Measurements from ENCODE around the gene CRKL. TPM values are rescaled to one million over a fixed set of nuclear protein-coding genes. Genes with fewer than 3 reads are reported as not detected.

CRKL gene
- polyA plus RNA-seq, 1 of the 3 experiments (the other 2 are of a cell fraction): 9.6 TPM

GRCh38 chr22:20903093-20903492 lies 14.1 kb upstream of the CRKL start:
- Histone ChIP-seq H4K20me1 (ENCODE audit: insufficient read depth) (no peaks in the 10 kb centered on the region), H3K9me2 (no peaks in the 10 kb centered on the region), H3K27me3 (ENCODE audit: insufficient read depth) (no peaks in the 10 kb centered on the region), H3K9me3 (no peaks in the 10 kb centered on the region), H3K9ac (no peak overlapping the region), H3F3A (replicated peaks; ENCODE audit: insufficient read depth) (peaks cover 8% of the 10 kb centered on the region), H3K4me1 (ENCODE audit: control insufficient read depth in 1 of 2, insufficient read depth in 2 of 2, low read depth in 1 of 2, low read length in 1 of 2) (peaks cover 0 to 5% of the 10 kb centered on the region in 2 experiments; a peak in 2 of 4 replicates), H3K4me3 (ENCODE audit: low read depth in 2 of 2, low read length in 1 of 2) (no peak overlapping the region), H3K4me2 (no peak overlapping the region), H3K79me2 (ENCODE audit: insufficient read depth) (no peaks in the 10 kb centered on the region), H2AFZ (ENCODE audit: low read depth) (no peak overlapping the region), H3K27ac (ENCODE audit: low read depth in 2 of 2, low read length in 1 of 2) (no peak overlapping the region), H3K36me3 (replicated peaks in 1 of 2; ENCODE audit: control insufficient read depth in 1 of 2, insufficient read depth in 2 of 2, low read length in 1 of 2) (no peaks in the 10 kb centered on the region)
- 100% methylated on average over 2 of the region's 2 CpGs for WGBS (ENCODE audit: low lambda C conversion rate)
- TF ChIP-seq MAX (IDR thresholded peaks at IDR 0.05; ENCODE audit: low read depth) (no peak), EZH2phosphoT487 (IDR thresholded peaks at IDR 0.05; ENCODE audit: borderline replicate concordance, low read depth) (no peak), FOSL2 (IDR thresholded peaks at IDR 0.05; ENCODE audit: borderline replicate concordance, low read depth) (no peak), CTCF (IDR thresholded peaks at IDR 0.05) (no peak), NFIC (IDR thresholded peaks at IDR 0.05; ENCODE audit: borderline replicate concordance) (no peak), REST (IDR thresholded peaks at IDR 0.05; ENCODE audit: low read depth, low read length) (no peak), RCOR1 (IDR thresholded peaks at IDR 0.05; ENCODE audit: low read length) (no peak), TEAD4 (IDR thresholded peaks at IDR 0.05; ENCODE audit: borderline replicate concordance, insufficient read depth) (no peak), TCF12 (IDR thresholded peaks at IDR 0.05) (no peak), RXRA (IDR thresholded peaks at IDR 0.05; ENCODE audit: borderline replicate concordance, low read depth) (no peak), MEF2A (IDR thresholded peaks at IDR 0.05; ENCODE audit: borderline replicate concordance, low read depth) (no peak), SIN3A (IDR thresholded peaks at IDR 0.05; ENCODE audit: borderline replicate concordance, low read depth, low read length) (no peak)
- DNase-seq: no peak
- POLR2A ChIA-PET: no interaction called here
- CTCF ChIA-PET: interaction anchor here (1.0 to 1.6 kb wide), 2 partner anchors 14 to 17 kb away, joined by 4 to 6 read pairs; no protein-coding TSS in a partner anchor
